ENCODE results near the gene BRF1.
"Not testable (repeated sequence)": the region's sequence is repeated elsewhere in the genome, so short reads cannot be mapped to it uniquely, and the experiment has no call there.

The BRF1 gene

GRCh38 chr14:105300542-105301102, at the start of gene BRF1:
BRF1 (minus strand) TSS chr14:105301001; CDS start chr14:105300629, 372 bp downstream.
- peak; percentile 99 for DNase-seq

DNA sequence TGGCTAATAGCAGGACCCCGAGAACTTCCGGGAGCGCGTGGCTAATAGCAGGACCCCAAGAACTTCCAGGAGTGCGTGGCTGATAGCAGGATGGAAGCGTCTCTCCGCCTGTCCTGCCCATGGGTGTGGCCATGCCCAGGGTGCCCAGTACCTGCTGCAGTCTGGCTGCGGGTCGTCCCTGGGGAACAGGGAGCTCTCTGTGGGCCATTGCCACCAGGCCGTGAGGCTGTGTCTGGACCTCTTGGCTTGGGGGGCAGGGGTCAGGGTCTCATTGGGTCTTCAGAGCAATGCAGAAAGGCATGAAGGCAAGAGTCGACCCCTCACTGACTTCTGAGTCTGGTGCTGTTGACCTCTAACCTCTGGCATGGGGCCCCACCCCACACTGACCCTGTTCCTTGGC, 49.2 kb upstream of the BRF1 start:
- DNase-seq = no peak

GRCh38 chr14:105348945-105349699, 48.3 kb upstream of the BRF1 start:
- no peak for DNase-seq

- no peak for DNase-seq
Observed at GRCh38 chr14:105348169-105348944, 47.6 kb upstream of the BRF1 start.

- no peak for DNase-seq
Observed at GRCh38 chr14:105347587-105347968, 46.8 kb upstream of the BRF1 start.

GRCh38 chr14:105346876-105347586, 46.2 kb upstream of the BRF1 start:
- DNase-seq = no peak

- DNase-seq = no peak
Observed at GRCh38 chr14:105346200-105346533, 45.4 kb upstream of the BRF1 start.

- no peak for DNase-seq
Observed at GRCh38 chr14:105343194-105343593, 42.4 kb upstream of the BRF1 start.

DNA sequence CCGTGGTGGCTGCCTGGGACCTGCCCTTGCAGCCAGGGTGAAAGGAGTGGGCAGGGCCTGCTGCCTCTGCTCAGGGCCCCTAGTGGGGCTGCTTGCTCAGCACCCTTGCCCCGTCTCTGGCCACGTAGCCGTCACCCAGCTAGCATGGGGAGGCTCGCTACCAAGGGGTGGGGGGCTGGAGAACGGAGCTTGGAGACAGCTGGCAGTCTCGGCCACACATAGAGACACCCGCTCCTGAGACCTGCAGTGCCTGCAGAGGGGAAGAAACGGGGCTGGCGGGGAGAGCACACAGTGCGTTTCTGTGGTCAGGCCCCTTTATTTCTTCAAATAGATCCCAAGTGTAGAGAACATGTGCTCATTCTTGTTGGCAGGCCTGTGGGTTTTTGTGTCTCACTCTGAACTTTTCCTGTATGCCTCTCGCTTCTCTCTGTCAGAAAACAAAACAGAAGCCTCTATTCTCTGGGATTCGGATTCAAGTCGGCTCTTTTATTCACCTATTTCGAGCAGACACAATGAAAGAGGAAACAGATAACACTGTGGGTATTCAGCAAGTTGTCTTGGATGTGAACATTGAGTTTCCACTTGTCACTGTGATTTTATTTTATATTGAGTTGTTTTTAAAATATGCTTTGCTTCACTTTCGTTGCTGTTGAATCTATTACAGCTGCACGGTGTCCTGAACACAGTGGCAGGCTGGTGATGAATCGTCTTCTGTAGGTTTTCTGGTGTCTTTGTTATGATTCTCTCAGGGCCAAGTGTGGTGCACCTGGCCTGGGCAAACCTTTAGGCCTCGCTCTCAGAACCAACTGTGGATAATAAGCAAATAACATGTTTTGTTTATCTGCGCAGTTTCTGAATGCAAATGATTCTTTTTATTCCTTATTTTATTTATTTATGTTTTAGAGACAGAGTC, 40.3 kb upstream of the BRF1 start:
- no peak for DNase-seq

DNA sequence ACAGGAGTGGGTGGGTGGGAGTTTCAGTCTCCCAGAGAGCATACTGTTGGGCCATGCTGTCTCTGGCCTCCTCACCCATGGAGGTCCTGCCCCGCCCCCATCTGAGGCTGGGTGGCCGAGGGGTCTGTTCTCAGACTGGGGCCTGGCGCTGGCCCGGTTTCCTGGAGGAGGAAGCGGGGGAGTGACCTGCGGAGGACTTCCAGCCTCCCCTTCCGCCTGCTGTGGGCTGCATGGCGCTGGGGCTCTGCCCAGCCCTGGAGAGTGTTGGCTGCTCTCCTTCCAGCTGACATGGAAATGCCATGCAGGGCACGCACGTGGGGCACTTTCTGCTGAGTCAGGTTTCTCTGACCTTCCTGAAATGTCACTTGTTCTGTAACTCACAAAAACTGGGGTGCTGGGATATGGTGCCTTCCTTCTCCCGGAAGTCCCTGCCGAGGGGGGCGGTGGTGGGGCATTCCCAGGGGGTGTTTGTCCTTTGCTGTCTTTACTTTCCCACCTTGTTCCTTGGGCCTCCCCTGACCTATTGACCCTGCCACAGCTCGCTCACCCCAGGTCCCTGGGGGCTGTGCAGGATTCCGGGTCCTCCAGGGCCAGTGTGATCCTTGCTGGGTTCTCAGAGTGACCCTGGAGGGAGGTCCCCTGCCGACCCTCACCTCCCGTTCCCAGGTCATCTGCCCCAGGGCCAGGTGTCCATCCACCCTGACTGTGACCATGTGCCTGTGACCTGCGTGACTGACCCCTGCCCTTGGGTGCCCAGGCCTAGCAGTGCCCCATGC, 37.4 kb upstream of the BRF1 start:
- no peak for DNase-seq

DNA sequence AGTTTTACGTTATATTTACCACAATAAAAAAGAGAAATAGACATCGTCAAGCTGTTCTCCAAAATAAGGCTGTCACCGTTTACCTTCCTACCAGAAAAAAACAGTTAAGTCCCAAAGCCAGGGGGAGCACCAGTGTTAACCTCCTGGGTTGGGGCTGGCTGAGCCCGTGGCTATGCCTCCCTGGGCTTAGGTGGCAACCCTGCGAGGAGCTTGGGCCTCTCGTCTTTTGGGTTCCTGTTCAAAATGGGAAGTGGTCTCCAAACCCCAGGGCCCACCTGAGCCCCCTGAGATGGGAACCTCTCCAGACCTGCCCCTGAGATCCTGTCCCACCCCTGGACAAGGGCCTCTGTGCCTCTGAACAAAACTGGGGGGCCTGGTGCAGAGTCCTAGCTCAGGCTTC, 36.6 kb upstream of the BRF1 start:
- no peak for DNase-seq

DNA sequence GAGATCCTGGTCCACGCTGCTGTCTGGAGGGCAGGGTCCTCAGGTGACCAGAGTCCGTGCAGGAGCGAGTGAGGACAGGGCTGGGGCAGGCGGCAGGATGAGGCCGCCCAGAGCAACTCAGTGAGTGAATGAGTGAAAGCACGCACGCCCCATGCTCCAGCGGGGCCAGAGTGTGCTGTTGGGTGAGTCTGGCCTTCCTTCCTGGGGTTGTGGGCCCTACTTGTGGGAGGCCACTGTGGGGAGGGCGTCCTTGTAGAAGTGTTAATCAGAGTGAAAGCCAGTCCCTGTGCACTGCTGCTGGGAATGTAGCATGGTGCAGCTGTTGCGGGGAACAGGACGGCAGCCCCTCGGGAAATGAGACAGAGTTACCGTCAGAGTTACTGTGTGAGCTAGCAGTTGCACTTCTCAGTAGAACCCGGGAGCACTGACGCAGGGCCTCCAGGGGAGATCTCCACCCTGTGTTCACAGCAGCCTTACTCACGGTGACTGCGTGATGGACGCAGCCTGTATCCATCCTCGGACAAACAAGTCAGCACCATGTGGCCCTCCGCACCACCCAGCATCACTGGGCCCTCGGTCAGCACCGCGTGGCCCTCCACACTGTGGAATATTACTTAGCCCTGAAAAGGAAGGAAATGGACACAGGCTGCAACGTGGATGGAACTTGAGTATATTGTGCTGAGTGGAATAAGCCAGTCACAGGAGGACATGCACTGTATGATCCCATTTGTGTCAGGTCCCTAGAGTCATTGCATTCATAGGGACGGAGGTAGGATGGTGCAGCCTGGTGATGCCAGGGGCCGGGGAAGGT, 35.9 kb upstream of the BRF1 start:
- DNase-seq = no peak

- DNase-seq = no peak
Observed at GRCh38 chr14:105335735-105336476, 35.1 kb upstream of the BRF1 start.

GRCh38 chr14:105335231-105335542, 34.4 kb upstream of the BRF1 start:
- DNase-seq = not testable (repeated sequence)

DNA sequence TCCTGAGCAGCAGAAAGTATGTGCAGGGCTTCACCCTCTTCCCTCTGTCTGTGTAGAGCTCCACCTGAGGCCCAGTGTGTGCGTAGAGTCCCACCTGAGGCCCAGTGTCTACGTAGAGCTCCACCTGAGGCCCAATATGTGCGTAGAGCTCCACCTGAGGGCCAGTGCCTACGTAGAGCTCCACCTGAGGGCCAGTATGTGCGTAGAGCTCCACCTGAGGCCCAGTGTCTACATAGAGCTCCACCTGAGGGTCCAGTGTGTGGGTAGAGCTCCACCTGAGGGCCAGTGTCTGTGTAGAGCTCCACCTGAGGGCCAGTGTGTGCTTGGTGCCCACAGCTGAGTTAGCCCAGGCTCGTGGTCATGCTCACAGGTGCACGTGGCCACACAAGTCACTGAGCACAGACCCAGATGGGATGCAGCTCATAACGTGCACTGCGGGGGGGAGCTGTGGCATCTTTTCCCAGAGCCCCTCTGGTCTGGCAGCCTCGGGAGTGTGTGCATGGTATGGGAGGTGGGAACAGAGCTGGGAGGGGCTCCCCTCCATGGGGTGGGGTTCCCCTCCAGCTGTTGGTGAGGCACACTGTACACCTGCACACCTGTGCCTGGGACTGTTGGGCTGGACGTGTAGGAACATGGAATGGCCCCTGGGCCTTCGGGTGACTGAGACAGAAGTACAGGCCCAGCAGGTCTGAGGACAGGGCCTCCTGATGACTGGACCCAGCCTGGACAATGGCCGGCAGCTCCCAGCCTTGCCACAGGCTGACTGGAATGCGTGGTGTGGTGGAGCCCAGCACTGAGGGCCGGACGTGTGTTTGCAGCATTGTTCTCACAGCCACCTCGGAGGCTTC, 33.8 kb upstream of the BRF1 start:
- no peak for DNase-seq

- DNase-seq = no peak
Observed at GRCh38 chr14:105333613-105334364, 33.0 kb upstream of the BRF1 start.

GRCh38 chr14:105333020-105333490, 32.3 kb upstream of the BRF1 start:
- no peak for DNase-seq

DNA sequence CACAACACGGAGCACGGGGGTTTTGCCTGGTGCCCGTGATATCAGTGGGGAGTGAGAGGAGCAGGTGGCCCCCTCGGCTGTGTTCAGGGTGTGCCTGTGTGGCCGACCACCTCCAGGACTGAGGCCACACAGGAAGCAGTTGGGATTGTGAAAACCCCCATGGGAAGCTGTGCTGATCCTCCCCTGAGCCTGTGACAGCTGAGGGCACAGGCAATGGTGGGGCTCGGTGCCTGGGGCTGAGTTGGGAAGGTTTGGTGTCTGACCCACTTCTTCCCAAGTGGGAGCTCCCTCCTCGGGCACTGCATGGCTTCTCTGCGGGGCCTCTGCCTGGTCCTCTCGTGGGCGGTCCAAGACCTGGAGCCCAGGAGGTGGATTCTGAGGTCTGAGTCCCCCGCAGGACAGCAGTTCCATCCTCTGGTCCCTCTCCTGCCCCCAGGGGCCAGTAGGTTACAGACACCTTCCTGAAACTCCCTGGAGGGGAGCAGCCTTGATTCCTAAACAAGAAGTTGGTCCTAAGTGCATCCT, 31.6 kb upstream of the BRF1 start:
- no peak for DNase-seq

Data from CD4-positive, alpha-beta T cell treated with Interleukin-6 for 4 hours (primary cell).